ENCODE results near the gene RASGRP1. TPM values are rescaled to one million over a fixed set of nuclear protein-coding genes. Genes with fewer than 3 reads are reported as not detected.

The RASGRP1 gene
- polyA plus RNA-seq, 1 of the 3 experiments (the other 2 are of a cell fraction): 0.03 TPM

- TF ChIP-seq PBX3 (IDR thresholded peaks at IDR 0.05) (peak; percentile 37), EP300 (IDR thresholded peaks at IDR 0.05; ENCODE audit: borderline replicate concordance in 1 of 2, low read depth in 1 of 2, low read length in 1 of 2) (peak in 1 of 2 experiments; percentile 48; a peak in 2 of 4 replicates), FOSL2 (IDR thresholded peaks at IDR 0.05; ENCODE audit: borderline replicate concordance, low read depth) (no peak), CHD2 (IDR thresholded peaks at IDR 0.05; ENCODE audit: low read length, partially characterized antibody) (no peak), EZH2phosphoT487 (IDR thresholded peaks at IDR 0.05; ENCODE audit: borderline replicate concordance, low read depth) (no peak), GATA2 (CRISPR knock-in tag; IDR thresholded peaks at IDR 0.05) (peak; percentile 93), YY1 (IDR thresholded peaks at IDR 0.05; ENCODE audit: low read depth) (no peak), FOXJ3 (CRISPR knock-in tag; IDR thresholded peaks at IDR 0.05) (peak; percentile 73; the same call in 1 of the 2 replicates), RFX5 (IDR thresholded peaks at IDR 0.05; ENCODE audit: low read length) (no peak), GABPA (IDR thresholded peaks at IDR 0.05; ENCODE audit: low read depth) (no peak), NFIC (IDR thresholded peaks at IDR 0.05; ENCODE audit: borderline replicate concordance) (no peak), ZBTB33 (IDR thresholded peaks at IDR 0.05; ENCODE audit: borderline replicate concordance, low read depth) (no peak), MEF2A (IDR thresholded peaks at IDR 0.05; ENCODE audit: borderline replicate concordance, low read depth) (no peak), NRF1 (IDR thresholded peaks at IDR 0.05; ENCODE audit: low read depth, low read length) (no peak), TEAD4 (IDR thresholded peaks at IDR 0.05; ENCODE audit: borderline replicate concordance, insufficient read depth) (no peak), TCF12 (IDR thresholded peaks at IDR 0.05) (0 out of 2 replicates have a peak, but pooled peaks have one; percentile 11)
- TF ChIP-seq, protein P1, sequence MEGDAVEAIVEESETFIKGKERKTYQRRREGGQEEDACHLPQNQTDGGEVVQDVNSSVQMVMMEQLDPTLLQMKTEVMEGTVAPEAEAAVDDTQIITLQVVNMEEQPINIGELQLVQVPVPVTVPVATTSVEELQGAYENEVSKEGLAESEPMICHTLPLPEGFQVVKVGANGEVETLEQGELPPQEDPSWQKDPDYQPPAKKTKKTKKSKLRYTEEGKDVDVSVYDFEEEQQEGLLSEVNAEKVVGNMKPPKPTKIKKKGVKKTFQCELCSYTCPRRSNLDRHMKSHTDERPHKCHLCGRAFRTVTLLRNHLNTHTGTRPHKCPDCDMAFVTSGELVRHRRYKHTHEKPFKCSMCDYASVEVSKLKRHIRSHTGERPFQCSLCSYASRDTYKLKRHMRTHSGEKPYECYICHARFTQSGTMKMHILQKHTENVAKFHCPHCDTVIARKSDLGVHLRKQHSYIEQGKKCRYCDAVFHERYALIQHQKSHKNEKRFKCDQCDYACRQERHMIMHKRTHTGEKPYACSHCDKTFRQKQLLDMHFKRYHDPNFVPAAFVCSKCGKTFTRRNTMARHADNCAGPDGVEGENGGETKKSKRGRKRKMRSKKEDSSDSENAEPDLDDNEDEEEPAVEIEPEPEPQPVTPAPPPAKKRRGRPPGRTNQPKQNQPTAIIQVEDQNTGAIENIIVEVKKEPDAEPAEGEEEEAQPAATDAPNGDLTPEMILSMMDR (IDR thresholded peaks at IDR 0.05): no peak
- TF ChIP-seq, protein P2, sequence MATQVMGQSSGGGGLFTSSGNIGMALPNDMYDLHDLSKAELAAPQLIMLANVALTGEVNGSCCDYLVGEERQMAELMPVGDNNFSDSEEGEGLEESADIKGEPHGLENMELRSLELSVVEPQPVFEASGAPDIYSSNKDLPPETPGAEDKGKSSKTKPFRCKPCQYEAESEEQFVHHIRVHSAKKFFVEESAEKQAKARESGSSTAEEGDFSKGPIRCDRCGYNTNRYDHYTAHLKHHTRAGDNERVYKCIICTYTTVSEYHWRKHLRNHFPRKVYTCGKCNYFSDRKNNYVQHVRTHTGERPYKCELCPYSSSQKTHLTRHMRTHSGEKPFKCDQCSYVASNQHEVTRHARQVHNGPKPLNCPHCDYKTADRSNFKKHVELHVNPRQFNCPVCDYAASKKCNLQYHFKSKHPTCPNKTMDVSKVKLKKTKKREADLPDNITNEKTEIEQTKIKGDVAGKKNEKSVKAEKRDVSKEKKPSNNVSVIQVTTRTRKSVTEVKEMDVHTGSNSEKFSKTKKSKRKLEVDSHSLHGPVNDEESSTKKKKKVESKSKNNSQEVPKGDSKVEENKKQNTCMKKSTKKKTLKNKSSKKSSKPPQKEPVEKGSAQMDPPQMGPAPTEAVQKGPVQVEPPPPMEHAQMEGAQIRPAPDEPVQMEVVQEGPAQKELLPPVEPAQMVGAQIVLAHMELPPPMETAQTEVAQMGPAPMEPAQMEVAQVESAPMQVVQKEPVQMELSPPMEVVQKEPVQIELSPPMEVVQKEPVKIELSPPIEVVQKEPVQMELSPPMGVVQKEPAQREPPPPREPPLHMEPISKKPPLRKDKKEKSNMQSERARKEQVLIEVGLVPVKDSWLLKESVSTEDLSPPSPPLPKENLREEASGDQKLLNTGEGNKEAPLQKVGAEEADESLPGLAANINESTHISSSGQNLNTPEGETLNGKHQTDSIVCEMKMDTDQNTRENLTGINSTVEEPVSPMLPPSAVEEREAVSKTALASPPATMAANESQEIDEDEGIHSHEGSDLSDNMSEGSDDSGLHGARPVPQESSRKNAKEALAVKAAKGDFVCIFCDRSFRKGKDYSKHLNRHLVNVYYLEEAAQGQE (IDR thresholded peaks at IDR 0.05; ENCODE audit: low read depth, low read length): no peak
- TF ChIP-seq, protein P3, sequence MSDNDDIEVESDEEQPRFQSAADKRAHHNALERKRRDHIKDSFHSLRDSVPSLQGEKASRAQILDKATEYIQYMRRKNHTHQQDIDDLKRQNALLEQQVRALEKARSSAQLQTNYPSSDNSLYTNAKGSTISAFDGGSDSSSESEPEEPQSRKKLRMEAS (IDR thresholded peaks at IDR 0.05; ENCODE audit: low read depth): no peak
These were observed 50.0 kb downstream of the RASGRP1 start (continued) for GRCh38 chr15:38514601-38515000.

Data from SK-N-SH (cell line).